H9 (cell line): ENCODE data around the gene RGS3. TPM values are rescaled to one million over a fixed set of nuclear protein-coding genes. Genes with fewer than 3 reads are reported as not detected.

Source experiments
- DNase-seq: peaks from one replicate; pipeline ENCODE4 v3.0.0-alpha.2; 2017
- H2AFZ ChIP-seq: one replicate; pipeline ENCODE4 v1.6.1; 2013; ENCODE audit warnings: mild to moderate bottlenecking, low read length, control low read depth, moderate library complexity
- H2AK5ac ChIP-seq: 2 replicates; pipeline ENCODE4 v1.6.1; 2013; ENCODE audit warnings: low read length, control low read depth, mixed read lengths; ENCODE audit not compliant: insufficient read length
- H2BK120ac ChIP-seq: one replicate; pipeline ENCODE4 v1.6.1; 2013; ENCODE audit warnings: low read depth, mild to moderate bottlenecking, low read length, control low read depth, inconsistent platforms; ENCODE audit not compliant: poor library complexity, severe bottlenecking
- H2BK12ac ChIP-seq: 2 replicates; pipeline ENCODE4 v1.6.1; 2013; ENCODE audit warnings: low read length, control low read depth, mixed read lengths, low read depth; ENCODE audit not compliant: insufficient read length
- H2BK15ac ChIP-seq: 2 replicates; pipeline ENCODE4 v1.6.1; 2013; ENCODE audit warnings: low read depth, low read length, control low read depth
- H2BK20ac ChIP-seq: one replicate; pipeline ENCODE4 v1.6.1; 2013; ENCODE audit warnings: low read depth, mild to moderate bottlenecking, low read length, control low read depth, inconsistent platforms; ENCODE audit not compliant: poor library complexity, severe bottlenecking
- H2BK5ac ChIP-seq: 2 replicates; pipeline ENCODE4 v1.6.1; 2013; ENCODE audit warnings: low read length, control low read depth, mixed read lengths; ENCODE audit not compliant: insufficient read length
- H3K14ac ChIP-seq: 2 replicates; pipeline ENCODE4 v1.6.1; 2013; ENCODE audit warnings: low read length, control low read depth; ENCODE audit not compliant: insufficient read depth
- H3K18ac ChIP-seq: 2 replicates; pipeline ENCODE4 v1.6.1; 2013; ENCODE audit warnings: low read depth, mild to moderate bottlenecking, mixed read lengths, low read length, control low read depth; ENCODE audit not compliant: insufficient read length
- H3K23ac ChIP-seq: 2 replicates; pipeline ENCODE4 v1.6.1; 2013; ENCODE audit warnings: low read length, control low read depth, mixed read lengths, low read depth; ENCODE audit not compliant: insufficient read length
- H3K23me2 ChIP-seq: 2 replicates; pipeline ENCODE4 v1.6.1; 2013; ENCODE audit warnings: low read depth, mild to moderate bottlenecking, mixed read lengths, low read length, control low read depth; ENCODE audit not compliant: insufficient read length, poor library complexity, severe bottlenecking
- H3K27ac ChIP-seq: 2 replicates; pipeline ENCODE4 v1.5.1; 2013; ENCODE audit warnings: low read length, control low read depth, mixed read lengths, low read depth; ENCODE audit not compliant: insufficient read length
- H3K27me3 ChIP-seq: 2 replicates; pipeline ENCODE4 v1.6.1; 2013; ENCODE audit warnings: low read length, control low read depth, inconsistent platforms; ENCODE audit not compliant: insufficient read depth
- H3K4ac ChIP-seq: 2 replicates; pipeline ENCODE4 v1.6.1; 2013; ENCODE audit warnings: low read depth, mild to moderate bottlenecking, control low read depth, inconsistent platforms, low read length, moderate library complexity
- H3K4me1 ChIP-seq: 2 replicates; pipeline ENCODE4 v1.6.1; 2013; ENCODE audit warnings: low read length, control low read depth, inconsistent platforms; ENCODE audit not compliant: insufficient read depth
- H3K4me2 ChIP-seq: 2 replicates; pipeline ENCODE4 v1.6.1; 2013; ENCODE audit warnings: low read length, control low read depth, mixed read lengths; ENCODE audit not compliant: insufficient read length, insufficient read depth
- H3K56ac ChIP-seq: 2 replicates; pipeline ENCODE4 v1.6.1; 2013; ENCODE audit warnings: low read depth, mild to moderate bottlenecking, mixed read lengths, low read length, control low read depth; ENCODE audit not compliant: insufficient read length
- H3K79me1 ChIP-seq: 2 replicates; pipeline ENCODE4 v1.6.1; 2013; ENCODE audit warnings: low read depth, mild to moderate bottlenecking, moderate library complexity, low read length, control low read depth, inconsistent platforms; ENCODE audit not compliant: insufficient read depth, poor library complexity, severe bottlenecking
- H3K79me2 ChIP-seq: 2 replicates; pipeline ENCODE4 v1.6.1; 2013; ENCODE audit warnings: low read length, control low read depth, inconsistent platforms; ENCODE audit not compliant: insufficient read depth
- H3K9ac ChIP-seq: 2 replicates; pipeline ENCODE4 v1.6.1; 2013; ENCODE audit warnings: low read length, control low read depth, mixed read lengths; ENCODE audit not compliant: insufficient read length; ENCODE audit errors: extremely low read depth
- H3K9me3 ChIP-seq: one replicate; pipeline ENCODE4 v1.6.1; 2013; ENCODE audit warnings: low read depth, low read length, inconsistent platforms; ENCODE audit not compliant: control insufficient read depth
- H3T11ph ChIP-seq: one replicate; pipeline ENCODE4 v1.6.1; 2013; ENCODE audit warnings: mild to moderate bottlenecking, low read length, control low read depth, inconsistent platforms
- H4K20me1 ChIP-seq: one replicate; pipeline ENCODE4 v1.6.1; 2013; ENCODE audit not compliant: control insufficient read depth, insufficient read length, insufficient read depth
- H4K5ac ChIP-seq: 2 replicates; pipeline ENCODE4 v1.6.1; 2013; ENCODE audit warnings: low read depth, mild to moderate bottlenecking, mixed read lengths, low read length, control low read depth; ENCODE audit not compliant: insufficient read length
- H4K8ac ChIP-seq: replicated peaks from 2 replicates; pipeline ENCODE4 v1.6.1; 2013; ENCODE audit warnings: low read length, control low read depth, mixed read lengths, low read depth; ENCODE audit not compliant: insufficient read length
- H4K91ac ChIP-seq: 2 replicates; pipeline ENCODE4 v1.6.1; 2013; ENCODE audit warnings: low read depth, mild to moderate bottlenecking, moderate library complexity, mixed read lengths, low read length, control low read depth; ENCODE audit not compliant: insufficient read length
- H3K27ac Mint-ChIP-seq, 3 experiments: 2 replicates in 2 of 3; 3 replicates in 1 of 3; pipeline ENCODE4 v1.8.0; 2020 to 2021; ENCODE audit warnings: mixed read lengths in 3 of 3, mild to moderate bottlenecking in 1 of 3, moderate library complexity in 1 of 3
- H3K27me3 Mint-ChIP-seq: 2 replicates; pipeline ENCODE4 v1.8.0; 2021; ENCODE audit warnings: low read depth, mild to moderate bottlenecking, moderate library complexity, mixed read lengths
- H3K36me3 Mint-ChIP-seq, 3 experiments: 2 replicates in 2 of 3; 3 replicates in 1 of 3; pipeline ENCODE4 v1.8.0; 2020 to 2021; ENCODE audit warnings: low read depth in 3 of 3, mixed read lengths in 3 of 3; ENCODE audit not compliant: insufficient read depth in 1 of 3
- H3K4me1 Mint-ChIP-seq, 2 experiments: 2 replicates each; pipeline ENCODE4 v1.8.0; 2020; ENCODE audit warnings: mixed read lengths in 2 of 2
- H3K4me3 Mint-ChIP-seq, 2 experiments: 2 replicates in 1 of 2; 3 replicates in 1 of 2; pipeline ENCODE4 v1.8.0; 2020 to 2021; ENCODE audit warnings: mild to moderate bottlenecking in 2 of 2, mixed read lengths in 2 of 2, moderate library complexity in 1 of 2
- H3K9me3 Mint-ChIP-seq, 2 experiments: 2 replicates in 1 of 2; 3 replicates in 1 of 2; pipeline ENCODE4 v1.8.0; 2020; ENCODE audit warnings: mild to moderate bottlenecking in 2 of 2, mixed read lengths in 2 of 2, moderate library complexity in 1 of 2
- CTCF ChIP-seq: fragments of 200-600 bp; sonication (generic); conservative IDR thresholded peaks from 3 replicates; pipeline ENCODE4 v1.8.0; 2021; ENCODE audit warnings: antibody characterized with exemption, mild to moderate bottlenecking
- WGBS: extraction: QIAGEN DNeasy Blood & Tissue Kit; methylation state at CpG from one replicate; pipeline ENCODE4 v1.1.7; 2013; ENCODE audit warnings: missing lambda C conversion rate, low lambda C conversion rate, mixed read lengths; ENCODE audit not compliant: insufficient read length; ENCODE audit errors: extremely low coverage; 5-methylcytosine and 5-hydroxymethylcytosine counted together
- total RNA-seq: library from RNA; stranded (reverse); gene quantifications from 2 replicates; pipeline ENCODE4 v1.2.1, GENCODE V29; 2021

RGS3 gene
- total RNA-seq, 1 experiment from 2014 or later = 13.9 TPM

GRCh38 chr9:113535756-113536155 is 72.2 kb downstream of the RGS3 start:
- H2AFZ ChIP-seq = no peak overlapping the region
- DNase-seq = no peak
- H3K9me3 ChIP-seq = no peaks in the 10 kb centered on the region
- H3K18ac ChIP-seq = no peak overlapping the region
- H3K9ac ChIP-seq = no peak overlapping the region
- H3K56ac ChIP-seq = no peak overlapping the region
- H2BK15ac ChIP-seq = no peak overlapping the region
- H4K5ac ChIP-seq = no peak overlapping the region
- H3K4me2 ChIP-seq = no peak overlapping the region
- no peak overlapping the region for H3K4me3 Mint-ChIP-seq
- no peaks in the 10 kb centered on the region for H3K27me3 ChIP-seq
- no peaks in the 10 kb centered on the region for H3K79me2 ChIP-seq
- no peaks in the 10 kb centered on the region; a peak in 2 of 7 replicates for H3K36me3 Mint-ChIP-seq
- H3K27ac ChIP-seq = no peak overlapping the region
- no peak overlapping the region for H3K23ac ChIP-seq
- H2BK120ac ChIP-seq = no peak overlapping the region
- no peak overlapping the region for H2BK5ac ChIP-seq
- H3K14ac ChIP-seq = no peak overlapping the region
- H3K27ac Mint-ChIP-seq = peak overlapping the region; percentile 39 to 75 (median 40); a peak in 2 of 7 replicates
- no peak overlapping the region for H2BK20ac ChIP-seq
- H4K91ac ChIP-seq = no peak overlapping the region
- peaks cover 8 to 21% of the 10 kb centered on the region in 2 experiments for H3K4me1 Mint-ChIP-seq
- no peak for TF ChIP-seq CTCF
- no peaks in the 10 kb centered on the region; the same call in 1 of the 2 replicates for H3K27me3 Mint-ChIP-seq
- no CpG with 5 or more reads among the region's 6 CpGs for WGBS
- H4K8ac ChIP-seq = no peak overlapping the region
- H3T11ph ChIP-seq = no peak overlapping the region
- H2BK12ac ChIP-seq = no peak overlapping the region
- no peaks in the 10 kb centered on the region for H3K79me1 ChIP-seq
- H3K4me1 ChIP-seq = no peaks in the 10 kb centered on the region
- H3K9me3 Mint-ChIP-seq = no peaks in the 10 kb centered on the region
- H2AK5ac ChIP-seq = no peak overlapping the region
- no peak overlapping the region for H3K4ac ChIP-seq
- no peaks in the 10 kb centered on the region for H3K23me2 ChIP-seq
- H4K20me1 ChIP-seq = no peaks in the 10 kb centered on the region
